Measurements from ENCODE around the gene PECR. TPM values are rescaled to one million over a fixed set of nuclear protein-coding genes. Genes with fewer than 3 reads are reported as not detected.

The PECR gene
- total RNA-seq, 3 donors from 2014 or later, result 6.3 to 62.7 (median 10.2) TPM

GRCh38 chr2:216055680-216056079, 25.9 kb downstream of the PECR start:
- H3K27ac ChIP-seq, result no peak overlapping the region
- no peak overlapping the region for H3K4me3 ChIP-seq
- no peak for TF ChIP-seq CTCF (IDR thresholded peaks at IDR 0.05)
- no peak for TF ChIP-seq POLR2A (IDR thresholded peaks at IDR 0.05)
- TF ChIP-seq POLR2AphosphoS5 (IDR thresholded peaks at IDR 0.05), result no peak
- no peaks in the 10 kb centered on the region for H3K4me1 ChIP-seq
- intact Hi-C loops (cut with DNase I; ENCODE audit: low total_unique reads), result no loop called here
- H3K9me3 ChIP-seq, result no peaks in the 10 kb centered on the region
- no peaks in the 10 kb centered on the region for H3K36me3 ChIP-seq
- DNase-seq (ENCODE audit: low spot score in 2 of 2), result no peak
- H3K27me3 ChIP-seq, result no peaks in the 10 kb centered on the region

GRCh38 chr2:216052420-216052819, 29.2 kb downstream of the PECR start:
- DNase-seq (ENCODE audit: low spot score in 2 of 2), result no peak
- Histone ChIP-seq H3K4me3 (no peak overlapping the region), H3K27me3 (no peaks in the 10 kb centered on the region), H3K4me1 (no peaks in the 10 kb centered on the region), H3K36me3 (no peaks in the 10 kb centered on the region), H3K27ac (no peak overlapping the region), H3K9me3 (no peaks in the 10 kb centered on the region)
- intact Hi-C loops (cut with DNase I; ENCODE audit: low total_unique reads), result no loop called here
- TF ChIP-seq POLR2A (IDR thresholded peaks at IDR 0.05), result no peak
- no peak for TF ChIP-seq CTCF (IDR thresholded peaks at IDR 0.05)

GRCh38 chr2:216051350-216051749, 30.3 kb downstream of the PECR start:
- no peaks in the 10 kb centered on the region for H3K27me3 ChIP-seq
- intact Hi-C loops (cut with DNase I; ENCODE audit: low total_unique reads), result no loop called here
- no peak overlapping the region for H3K27ac ChIP-seq
- H3K36me3 ChIP-seq, result no peaks in the 10 kb centered on the region
- H3K9me3 ChIP-seq, result no peaks in the 10 kb centered on the region
- no peak for DNase-seq (ENCODE audit: low spot score in 2 of 2)
- H3K4me1 ChIP-seq, result no peaks in the 10 kb centered on the region
- H3K4me3 ChIP-seq, result no peak overlapping the region
- TF ChIP-seq POLR2A (IDR thresholded peaks at IDR 0.05), result no peak
- TF ChIP-seq POLR2AphosphoS5 (IDR thresholded peaks at IDR 0.05), result no peak
- no peak for TF ChIP-seq CTCF (IDR thresholded peaks at IDR 0.05)

- H3K27ac ChIP-seq, result no peak overlapping the region
- H3K4me1 ChIP-seq, result no peaks in the 10 kb centered on the region
- H3K27me3 ChIP-seq, result no peaks in the 10 kb centered on the region
- no peak for DNase-seq (ENCODE audit: low spot score in 2 of 2)
- no peaks in the 10 kb centered on the region for H3K9me3 ChIP-seq
- no peak overlapping the region for H3K4me3 ChIP-seq
- intact Hi-C loops (cut with DNase I; ENCODE audit: low total_unique reads), result no loop called here
- no peak for TF ChIP-seq POLR2A (IDR thresholded peaks at IDR 0.05)
- TF ChIP-seq POLR2AphosphoS5 (IDR thresholded peaks at IDR 0.05), result no peak
- no peak for TF ChIP-seq CTCF (IDR thresholded peaks at IDR 0.05)
- H3K36me3 ChIP-seq, result no peaks in the 10 kb centered on the region
Measured at GRCh38 chr2:216049452-216049851, 32.2 kb downstream of the PECR start.

GRCh38 chr2:216047397-216047796, 34.2 kb downstream of the PECR start:
- H3K4me1 ChIP-seq, result no peaks in the 10 kb centered on the region
- H3K27me3 ChIP-seq, result no peaks in the 10 kb centered on the region
- no peak overlapping the region for H3K27ac ChIP-seq
- intact Hi-C loops (cut with DNase I; ENCODE audit: low total_unique reads), result loop anchor here (2.0 kb wide), 1 partner anchor 17 kb away; no protein-coding TSS in a partner anchor
- TF ChIP-seq POLR2AphosphoS5 (IDR thresholded peaks at IDR 0.05), result no peak
- no peak for TF ChIP-seq POLR2A (IDR thresholded peaks at IDR 0.05)
- no peak for TF ChIP-seq CTCF (IDR thresholded peaks at IDR 0.05)
- H3K36me3 ChIP-seq, result no peaks in the 10 kb centered on the region
- H3K4me3 ChIP-seq, result no peak overlapping the region
- no peaks in the 10 kb centered on the region for H3K9me3 ChIP-seq
- no peak for DNase-seq (ENCODE audit: low spot score in 2 of 2)

Data from breast epithelium (tissue), 4 donors.